Vagina (tissue), 2 donors: ENCODE data around the gene ZNF423.

ENCODE experiments used
- CTCF ChIP-seq, 3 experiments: fragments of 450-650 bp in 2 of 3; fragments of 200-600 bp in 1 of 3; sonication (generic) in 1 of 3; IDR thresholded peaks; one replicate each; pipeline ENCODE4 v1.5.1; 2017 to 2019; ENCODE audit warnings: antibody characterized with exemption in 3 of 3, mild to moderate bottlenecking in 2 of 3, moderate library complexity in 2 of 3
- POLR2A ChIP-seq, 2 donors: fragments of 450-650 bp; IDR thresholded peaks; one replicate each; pipeline ENCODE4 v1.6.1; 2017; ENCODE audit warnings: antibody characterized with exemption in 2 of 2, mild to moderate bottlenecking in 2 of 2, moderate library complexity in 2 of 2
- POLR2AphosphoS5 ChIP-seq, 2 donors: sonication (generic); formaldehyde crosslinking; IDR thresholded peaks; one replicate each; pipeline ENCODE4 v1.9.0; 2017; ENCODE audit warnings: antibody characterized with exemption in 2 of 2, mild to moderate bottlenecking in 2 of 2, low read depth in 1 of 2; ENCODE audit not compliant: insufficient read depth in 1 of 2

GRCh38 chr16:49775581-49775980 lies 80.3 kb downstream of the ZNF423 start:
- TF ChIP-seq CTCF (IDR thresholded peaks at IDR 0.05), result no peak
- TF ChIP-seq POLR2A (IDR thresholded peaks at IDR 0.05), result no peak
- no peak for TF ChIP-seq POLR2AphosphoS5 (IDR thresholded peaks at IDR 0.05; ENCODE audit: insufficient read depth in 1 of 2, low read depth in 1 of 2)
